Head of caudate nucleus (tissue), 42 donors: ENCODE results near the gene FERMT2.

Source experiments
- DNase-seq, 42 donors: peaks; one replicate each; pipeline versions ENCODE4 v3.0.0 to v3.0.0-alpha.2; 2020 to 2021; ENCODE audit warnings: mixed read lengths in 7 of 42
- intact Hi-C: fragments of 100-400 bp; cut with DNase I; formaldehyde crosslinking; loops from one replicate; pipeline ENCODE4 v1.15.0; 2022

Gene FERMT2

GRCh38 chr14:52840877-52841276 is 110.0 kb downstream of the FERMT2 start:
- intact Hi-C loops: no loop called here
- peak in 30 of 42 donors; percentile 7 to 72 (median 34) for DNase-seq

GRCh38 chr14:52837451-52837850 is 113.4 kb downstream of the FERMT2 start:
- intact Hi-C loops: no loop called here
- no peak for DNase-seq

DNA sequence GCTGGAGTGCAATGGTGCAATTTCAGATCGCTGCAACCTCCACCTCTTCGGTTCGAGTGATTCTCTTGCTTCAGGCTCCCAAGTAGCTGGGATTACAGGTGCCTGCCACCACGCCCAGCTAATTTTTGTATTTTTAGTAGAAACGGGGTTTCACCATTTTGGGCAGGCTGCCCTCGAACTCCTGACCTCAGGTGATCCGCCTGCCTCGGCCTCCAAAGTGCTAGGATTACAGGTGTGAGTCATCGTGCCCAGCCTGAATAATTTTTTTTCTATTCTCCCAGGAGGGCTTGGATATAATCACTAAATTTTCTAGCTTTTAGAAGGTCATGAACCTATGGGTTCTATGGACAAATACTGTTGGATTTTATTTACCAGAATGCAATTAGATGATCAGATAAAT is 114.8 kb downstream of the FERMT2 start:
- intact Hi-C loops: no loop called here
- no peak for DNase-seq

- intact Hi-C loops: no loop called here
- peak; percentile 39 to 95 (median 78) for DNase-seq
Observed at GRCh38 chr14:52835122-52835903, 115.5 kb downstream of the FERMT2 start.

DNA sequence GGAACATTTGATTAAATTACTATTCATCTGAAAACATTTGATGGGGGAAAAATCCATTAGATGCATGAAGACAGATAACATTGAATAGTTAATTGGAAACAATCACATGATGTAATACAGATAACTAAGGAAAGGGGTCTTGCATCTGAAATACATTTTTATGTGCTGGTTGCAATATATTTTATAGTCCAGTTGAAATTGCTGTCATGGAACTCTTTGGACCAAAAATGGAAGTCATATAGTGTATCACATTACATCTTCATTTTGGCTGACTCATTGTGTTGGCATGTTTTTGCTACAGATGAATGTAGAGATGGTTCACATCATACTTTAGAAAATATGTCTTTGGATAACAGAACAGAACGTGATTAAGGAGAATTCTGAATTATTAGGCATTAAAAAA is 116.4 kb downstream of the FERMT2 start:
- no peak for DNase-seq
- intact Hi-C loops: no loop called here

DNA sequence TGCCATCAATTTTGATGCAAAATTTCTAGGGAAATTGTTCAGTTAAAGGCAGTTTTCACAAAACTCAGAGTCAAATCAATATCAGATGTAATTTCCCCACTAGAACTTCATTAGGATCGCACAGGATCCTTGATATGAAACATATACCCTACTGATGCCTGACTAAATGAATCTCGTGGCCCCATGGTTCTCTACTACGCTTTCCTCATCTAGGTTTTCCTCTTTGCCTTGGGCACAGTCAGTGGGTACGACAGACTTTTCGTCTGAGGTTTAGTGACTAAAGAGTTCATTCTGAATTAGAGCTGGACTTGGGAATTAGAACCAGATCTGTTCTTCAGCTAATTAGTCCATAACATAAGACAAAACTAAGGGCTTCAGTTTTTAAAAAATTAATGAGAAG is 117.0 kb downstream of the FERMT2 start:
- no peak for DNase-seq
- intact Hi-C loops: no loop called here

DNA sequence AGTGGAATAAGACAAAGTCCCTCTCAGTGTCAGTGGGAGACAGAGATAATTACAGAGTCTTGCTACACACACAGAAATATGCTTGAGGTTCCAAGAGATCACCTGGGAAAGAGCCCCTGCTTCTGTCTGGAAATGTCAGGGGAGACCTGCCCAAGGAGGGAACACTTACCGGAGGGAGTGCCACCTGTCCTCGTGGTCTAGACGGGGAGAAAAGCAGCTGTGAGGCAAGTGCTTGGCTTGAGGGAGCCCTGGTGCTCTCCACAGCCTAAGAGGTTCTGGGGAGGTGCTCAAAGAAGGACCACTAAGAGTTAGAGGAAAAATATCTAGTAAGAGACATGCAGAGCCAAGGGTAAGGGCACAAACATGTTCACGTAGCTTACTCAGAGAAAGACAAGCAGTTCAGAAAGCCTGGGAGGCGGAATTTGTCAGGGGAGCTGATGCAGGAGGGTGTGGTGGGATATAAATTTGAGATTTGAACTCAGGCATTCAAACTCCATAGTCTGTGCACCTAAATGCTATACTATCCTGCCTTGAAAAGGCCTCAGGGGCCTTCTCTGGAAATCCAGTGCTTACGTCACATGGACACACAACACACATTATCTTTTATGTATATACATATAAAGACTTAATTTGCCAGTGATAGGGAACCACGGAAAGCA is 121.2 kb downstream of the FERMT2 start:
- no peak for DNase-seq
- intact Hi-C loops: loop anchor here (10.0 kb wide), 1 partner anchor 225 kb away; no protein-coding TSS in a partner anchor

DNA sequence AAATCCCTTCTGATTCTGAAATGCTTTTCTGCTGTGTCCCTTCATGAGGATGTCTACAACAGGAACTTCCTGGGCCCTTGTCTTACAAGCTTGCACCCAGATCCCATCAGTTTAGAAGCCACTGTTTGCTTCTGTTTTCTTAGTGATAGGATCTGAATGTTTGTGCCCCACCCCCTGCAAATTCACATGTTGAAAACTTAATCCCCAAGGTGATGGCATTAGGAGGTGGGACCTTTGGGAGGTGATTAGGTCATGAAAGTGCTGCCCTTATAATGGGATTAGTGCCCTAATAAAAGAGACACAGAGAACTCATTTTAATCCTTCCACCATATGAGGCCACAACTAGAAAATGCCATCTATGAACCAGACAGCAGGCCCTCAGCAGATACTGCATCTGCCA is 123.4 kb downstream of the FERMT2 start:
- intact Hi-C loops: loop anchor here (10.0 kb wide), 1 partner anchor 227 kb away; no protein-coding TSS in a partner anchor
- no peak for DNase-seq

DNA sequence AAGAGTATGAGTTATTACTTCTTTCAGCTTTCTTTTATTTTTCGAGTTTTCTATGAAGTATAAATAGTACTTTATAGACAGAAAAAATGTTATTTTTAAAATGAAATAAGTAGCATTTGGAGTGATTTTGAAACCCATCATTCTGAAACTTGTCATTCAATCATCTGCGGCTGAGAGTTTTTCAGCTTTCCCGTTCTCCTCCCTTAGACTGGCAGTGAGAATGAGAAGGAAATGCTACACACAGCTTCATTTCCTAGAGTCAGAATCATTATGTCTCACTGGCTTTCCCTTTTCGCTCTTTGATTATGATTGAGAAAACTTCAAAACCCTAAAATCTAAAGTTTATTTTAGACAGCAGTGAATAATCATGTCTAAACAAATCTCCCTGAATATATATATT is 125.8 kb downstream of the FERMT2 start:
- no peak for DNase-seq
- intact Hi-C loops: loop anchor here (10.0 kb wide), 1 partner anchor 230 kb away; no protein-coding TSS in a partner anchor

DNA sequence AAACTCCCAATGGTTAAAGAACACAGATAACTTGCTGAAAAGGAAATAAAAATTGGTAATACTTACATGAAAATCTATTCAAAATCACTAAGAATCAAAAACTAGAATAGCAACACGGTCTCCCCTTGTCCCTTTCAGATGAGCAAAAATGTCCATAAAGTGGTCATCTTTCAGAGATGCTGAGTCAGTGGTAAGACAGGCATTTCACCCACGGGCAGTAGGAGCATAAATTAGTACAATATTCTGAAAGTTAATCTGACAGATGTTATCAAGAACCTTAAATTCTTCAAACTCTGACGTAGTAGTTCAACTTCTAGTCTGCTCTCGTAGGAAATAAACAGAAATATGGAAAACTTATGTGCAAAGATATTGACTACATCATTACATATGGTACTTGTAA is 126.4 kb downstream of the FERMT2 start:
- intact Hi-C loops: loop anchor here (5.0 to 10.0 kb wide), 3 partner anchors 138 to 483 kb away; no protein-coding TSS in a partner anchor
- DNase-seq: no peak

GRCh38 chr14:52821805-52822250 is 129.0 kb downstream of the FERMT2 start:
- intact Hi-C loops: loop anchor here (5.0 to 10.0 kb wide), 3 partner anchors 140 to 485 kb away; no protein-coding TSS in a partner anchor
- DNase-seq: no peak

- DNase-seq: no peak
- intact Hi-C loops: no loop called here
Observed at GRCh38 chr14:52808101-52808500, 142.7 kb downstream of the FERMT2 start.
